Stromal cell of bone marrow (primary cell): ENCODE results near the gene VIT.
"Not testable (repeated sequence)": the region's sequence is repeated elsewhere in the genome, so short reads cannot be mapped to it uniquely, and the experiment has no call there.

Source experiments
- DNase-seq: peaks from one replicate; pipeline ENCODE4 v3.0.0-alpha.2; 2012; ENCODE audit warnings: low read depth

The VIT gene

DNA sequence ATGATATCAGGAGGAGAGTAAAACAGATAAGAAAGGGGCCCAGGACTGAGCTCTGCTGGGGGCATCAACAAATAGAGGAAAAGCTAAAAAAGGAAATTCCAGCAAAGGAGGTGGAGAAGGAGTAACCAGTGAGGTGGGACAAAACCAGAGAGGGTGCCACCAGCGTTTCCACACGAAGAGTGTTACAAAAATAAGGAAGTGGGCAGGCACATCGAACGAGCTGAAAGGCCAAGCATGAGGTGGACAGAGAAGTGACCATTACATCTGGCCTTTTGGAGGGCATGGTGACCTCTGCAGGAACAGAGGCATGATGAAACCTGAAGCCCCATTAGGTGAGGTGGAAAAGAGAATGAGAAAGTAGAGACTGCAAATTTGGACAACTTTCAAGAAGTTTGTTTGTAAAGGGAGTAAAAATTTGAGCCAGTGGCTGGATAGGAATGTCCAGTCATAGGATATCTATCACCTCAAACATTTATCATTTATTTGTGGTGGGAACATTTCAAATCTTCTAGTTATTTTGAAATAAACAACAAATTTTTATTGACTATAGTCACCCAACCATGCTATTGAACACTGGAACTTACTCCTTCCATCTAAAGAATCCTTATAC, 18.4 kb upstream of the VIT start:
- no peak for DNase-seq

DNA sequence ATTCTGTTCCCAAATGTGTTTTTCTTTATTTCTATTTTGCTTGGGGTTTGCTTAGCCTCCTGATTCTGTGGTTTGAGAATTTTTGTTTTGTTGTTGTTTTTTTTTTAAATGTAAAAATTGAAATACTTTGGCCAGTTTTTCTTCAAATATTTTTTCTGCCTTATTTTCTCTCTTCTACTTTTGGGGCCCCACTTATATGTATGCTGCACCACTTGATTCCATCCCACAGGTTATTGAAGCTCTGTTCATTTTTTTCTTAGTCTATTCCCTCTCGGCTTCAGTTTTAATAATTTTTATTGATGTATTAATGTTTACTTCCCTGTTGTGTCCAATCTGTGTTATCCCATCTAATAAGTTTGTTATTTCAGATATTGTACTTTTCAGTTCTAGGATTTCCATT, 17.7 kb upstream of the VIT start:
- DNase-seq: no peak

DNA sequence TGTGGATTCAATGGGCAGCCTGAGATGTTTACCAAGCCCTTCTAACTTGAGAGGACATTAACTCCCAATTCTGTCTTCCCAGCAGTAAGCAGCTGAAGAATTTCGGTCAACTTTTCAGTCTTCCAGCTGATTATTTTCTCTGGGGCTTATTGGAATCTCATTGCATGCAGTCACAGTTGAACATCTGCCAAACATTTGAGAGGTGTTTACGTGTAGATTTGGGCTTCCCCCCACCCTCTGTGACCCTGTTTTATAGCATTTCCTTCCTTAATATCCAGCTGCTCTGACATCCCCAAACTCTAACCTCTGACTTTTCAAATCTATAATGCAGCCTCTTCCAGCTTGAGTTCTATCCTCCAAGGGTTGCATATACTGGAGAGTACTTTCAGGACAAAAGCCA, 16.5 kb upstream of the VIT start:
- no peak for DNase-seq

DNA sequence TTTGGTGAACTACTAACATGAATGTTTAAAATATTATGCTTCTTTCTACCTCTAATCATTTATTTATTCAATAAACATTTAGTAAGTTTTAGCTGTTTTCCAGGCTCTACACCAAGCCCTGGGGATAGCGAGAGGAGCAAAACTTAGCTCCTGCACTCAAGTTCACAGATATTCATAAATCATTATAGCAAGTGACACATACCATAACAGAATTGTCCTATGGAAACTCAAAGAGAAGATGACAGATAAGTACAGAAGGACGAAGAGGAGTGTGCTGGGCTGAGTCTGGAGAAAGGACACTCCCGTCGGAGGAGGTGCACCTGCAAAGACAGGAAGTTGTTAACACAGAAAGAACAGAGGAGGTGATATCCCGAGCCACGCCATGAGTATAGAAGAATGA, 13.9 kb upstream of the VIT start:
- DNase-seq: no peak

DNA sequence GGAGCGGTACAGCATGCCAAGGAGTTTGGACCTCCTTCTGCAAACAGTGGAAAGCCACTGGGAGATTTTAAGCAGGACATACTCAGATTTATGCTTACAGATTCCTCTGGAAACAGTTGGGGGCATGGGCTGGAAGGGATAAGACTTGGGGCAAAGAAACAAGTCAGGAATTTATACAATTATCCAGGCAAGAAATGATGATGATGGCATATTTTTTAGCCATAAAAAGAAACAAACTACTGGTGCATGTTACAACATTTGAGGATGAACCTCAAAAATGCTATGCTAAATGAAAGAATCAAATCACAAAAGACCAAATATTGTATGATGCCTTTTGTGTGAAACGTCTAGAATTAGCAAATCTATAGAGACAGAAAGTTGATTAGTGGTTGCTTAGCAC, 13.5 kb upstream of the VIT start:
- no peak for DNase-seq

DNA sequence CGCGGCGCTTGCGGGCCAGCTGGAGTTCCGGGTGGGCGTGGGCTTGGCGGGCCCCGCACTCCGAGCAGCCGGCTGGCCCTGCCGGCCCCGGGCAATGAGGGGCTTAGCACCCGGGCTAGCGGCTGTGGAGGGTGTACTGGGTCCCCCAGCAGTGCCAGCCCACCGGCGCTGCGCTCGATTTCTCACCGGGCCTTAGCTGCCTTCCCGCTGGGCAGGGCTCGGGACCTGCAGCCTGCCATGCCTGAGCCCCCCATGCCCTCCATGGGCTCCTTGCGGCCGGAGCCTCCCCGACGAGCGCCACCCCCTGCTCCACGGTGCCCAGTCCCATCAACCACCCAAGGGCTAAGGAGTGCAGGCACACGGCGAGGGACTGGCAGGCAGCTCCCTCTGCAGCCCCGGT, 8.2 kb upstream of the VIT start:
- DNase-seq: not testable (repeated sequence)

DNA sequence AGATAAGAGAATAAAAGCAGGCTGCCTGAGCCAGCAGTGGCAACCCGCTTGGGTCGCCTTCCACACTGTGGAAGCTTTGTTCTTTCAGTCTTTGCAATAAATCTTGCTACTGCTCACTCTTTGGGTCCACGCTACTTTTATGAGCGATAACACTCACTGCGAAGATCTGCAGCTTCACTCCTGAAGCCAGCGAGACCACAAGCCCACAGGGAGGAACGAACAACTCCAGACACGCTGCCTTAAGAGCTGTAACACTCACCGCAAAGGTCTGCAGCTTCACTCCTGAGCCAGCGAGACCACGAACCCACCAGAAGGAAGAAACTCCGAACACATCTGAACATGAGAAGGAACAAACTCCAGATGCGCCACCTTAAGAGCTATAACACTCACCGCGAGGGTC, 7.5 kb upstream of the VIT start:
- not testable (repeated sequence) for DNase-seq

DNA sequence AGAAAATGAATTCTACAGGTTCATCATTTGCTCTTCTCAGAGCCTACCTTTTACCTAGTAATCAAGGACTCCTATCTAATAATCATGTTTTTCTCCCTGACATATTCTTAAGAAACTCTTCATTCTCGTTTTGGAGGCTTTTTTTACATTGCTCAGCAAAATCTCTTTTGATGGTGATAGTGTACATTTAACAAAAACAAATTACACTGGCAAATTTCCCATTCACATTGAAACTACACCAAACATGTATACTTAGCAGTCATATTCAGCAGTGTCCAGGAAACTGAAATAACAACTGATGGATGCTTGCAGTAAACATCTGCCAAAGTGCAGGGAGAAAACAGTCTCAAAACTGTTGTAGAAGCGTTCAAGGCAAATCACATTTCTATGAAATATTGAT, 4.4 kb upstream of the VIT start:
- DNase-seq: no peak

DNA sequence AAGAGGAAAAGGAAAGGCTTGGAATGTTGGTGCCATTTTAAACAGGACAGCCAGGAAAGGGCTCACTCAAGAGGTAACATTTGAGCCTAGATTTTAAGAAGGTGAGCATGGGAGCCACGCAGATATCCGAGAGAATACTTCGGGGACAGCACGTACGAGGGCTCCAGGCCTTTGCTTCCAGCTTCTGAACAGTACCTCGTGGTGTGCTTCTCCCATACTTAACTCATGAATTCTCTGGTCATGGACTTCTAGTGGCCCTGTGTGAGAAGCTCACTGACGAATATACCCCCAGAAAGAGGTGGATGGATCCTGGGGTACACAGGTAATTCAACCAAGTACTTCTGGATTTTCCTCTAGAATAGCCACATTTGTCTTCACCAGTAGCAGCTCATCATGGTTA, 2.7 kb upstream of the VIT start:
- no peak for DNase-seq

DNA sequence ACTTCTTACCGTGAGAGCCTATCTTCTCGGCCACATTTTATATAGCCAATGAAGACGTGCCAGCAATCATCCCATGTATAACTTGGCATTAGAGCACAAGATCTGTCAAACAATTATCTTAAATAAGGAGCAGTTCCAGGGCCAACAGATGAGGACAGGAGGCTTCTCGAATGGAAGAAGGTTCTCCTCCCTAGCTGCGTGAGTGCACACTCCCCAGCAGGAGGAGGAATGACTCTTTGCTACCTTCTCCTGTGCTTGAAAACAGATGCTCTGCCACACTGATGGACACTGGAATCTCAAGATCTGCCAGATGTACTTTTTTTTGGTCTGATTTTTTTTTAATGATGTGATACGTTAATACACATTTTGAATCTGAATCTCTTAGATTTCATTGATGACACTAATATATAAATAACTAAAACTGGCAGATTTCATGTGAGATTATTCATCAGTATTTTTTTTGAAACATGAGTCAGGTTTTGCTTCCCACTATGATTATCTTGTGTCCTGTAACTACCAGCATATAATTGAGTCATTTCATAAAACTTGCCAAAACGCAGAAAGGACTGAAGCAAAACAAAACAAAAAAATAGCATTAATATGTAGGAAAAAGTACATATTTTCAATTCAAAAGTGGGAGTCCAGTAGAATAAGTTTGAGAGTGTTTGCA, 626 bp upstream of the VIT start:
- peak; percentile 69 for DNase-seq

DNA sequence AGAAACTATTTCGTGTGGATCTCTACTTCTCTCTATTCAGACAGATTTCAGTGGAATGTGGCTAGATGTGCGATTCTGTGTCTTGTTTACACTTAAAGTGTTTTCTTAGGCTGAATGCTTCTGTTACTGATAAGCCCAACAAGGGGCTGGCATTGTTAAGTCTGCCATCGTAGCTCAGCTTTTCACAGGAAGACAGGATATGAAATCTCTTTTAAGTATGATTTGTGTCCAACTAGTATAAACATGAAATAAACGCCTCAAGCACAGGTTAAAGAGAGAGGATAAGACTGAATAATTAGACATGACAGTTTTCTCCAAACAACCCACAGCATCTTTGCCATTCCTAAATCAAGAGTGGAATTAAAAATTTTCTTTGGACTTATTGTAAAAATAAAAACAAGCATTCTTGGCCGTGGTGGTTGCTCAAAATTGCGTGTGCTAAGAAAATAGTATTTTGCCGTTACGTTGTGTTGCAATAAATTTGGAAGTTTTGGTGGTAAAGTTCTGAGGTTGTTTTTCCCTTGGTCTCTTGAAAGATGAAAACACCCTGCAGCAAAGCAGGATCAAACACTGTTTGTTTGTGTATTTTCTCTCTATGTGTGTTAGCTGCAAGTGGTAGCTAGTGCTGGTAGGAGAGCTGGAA, 1.0 kb downstream of the VIT start:
- DNase-seq: no peak

DNA sequence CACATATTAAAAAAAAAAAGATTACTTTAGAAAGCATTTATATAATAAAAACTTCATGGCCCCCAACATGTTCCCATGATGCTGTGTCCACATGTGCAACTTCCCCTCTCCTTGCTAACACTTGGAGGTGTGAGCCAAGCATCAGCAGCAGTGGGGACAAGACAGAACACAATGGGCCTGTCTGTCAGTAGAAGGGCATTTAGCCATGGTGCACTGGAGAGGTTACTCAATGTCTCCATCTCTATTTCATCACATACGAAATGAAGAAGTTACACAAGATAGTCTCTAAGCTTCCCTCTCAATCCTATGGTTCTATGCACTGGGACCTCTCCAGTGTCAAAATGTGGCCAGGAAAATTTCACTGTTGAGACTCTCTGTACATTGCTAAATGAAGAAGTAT, 2.5 kb downstream of the VIT start:
- DNase-seq: no peak

DNA sequence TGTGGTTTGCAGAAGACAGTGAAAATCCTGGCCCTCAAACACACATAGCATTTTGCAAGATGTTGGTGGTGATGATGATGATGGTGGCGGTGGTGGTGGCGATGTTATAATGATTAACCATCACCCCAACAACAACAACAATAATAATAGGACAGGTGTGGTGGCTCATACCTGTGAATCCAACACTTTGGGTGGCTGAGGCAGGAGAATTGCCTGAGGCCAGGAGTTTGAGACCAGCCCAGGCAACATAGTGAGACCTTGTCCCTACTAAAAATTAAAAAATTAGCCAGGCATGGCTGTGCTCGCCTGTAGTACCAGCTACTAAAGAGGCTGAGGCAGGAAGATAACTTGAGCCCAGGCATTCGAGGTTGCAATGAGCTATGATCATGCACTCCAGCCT, 3.8 kb downstream of the VIT start:
- DNase-seq: no peak

DNA sequence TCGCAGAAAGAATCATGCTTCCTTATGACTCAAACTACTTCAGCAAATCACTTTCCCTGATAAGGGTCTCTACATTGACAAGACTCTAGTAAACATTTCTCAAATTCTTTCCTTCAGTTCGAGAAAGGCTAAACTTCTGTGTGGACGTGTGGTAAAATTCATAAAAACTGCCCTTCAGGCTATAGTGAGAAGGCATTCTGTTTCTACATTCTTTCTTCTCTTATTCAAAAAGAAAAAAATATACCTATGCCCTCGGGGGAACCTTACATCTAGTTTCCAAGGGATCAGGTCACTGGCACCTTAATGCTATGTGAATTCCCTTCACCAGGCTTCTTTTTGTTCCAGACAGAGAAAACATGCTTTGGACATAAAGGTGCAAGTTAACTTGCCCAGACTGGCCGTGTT, 4.9 kb downstream of the VIT start:
- DNase-seq: no peak

DNA sequence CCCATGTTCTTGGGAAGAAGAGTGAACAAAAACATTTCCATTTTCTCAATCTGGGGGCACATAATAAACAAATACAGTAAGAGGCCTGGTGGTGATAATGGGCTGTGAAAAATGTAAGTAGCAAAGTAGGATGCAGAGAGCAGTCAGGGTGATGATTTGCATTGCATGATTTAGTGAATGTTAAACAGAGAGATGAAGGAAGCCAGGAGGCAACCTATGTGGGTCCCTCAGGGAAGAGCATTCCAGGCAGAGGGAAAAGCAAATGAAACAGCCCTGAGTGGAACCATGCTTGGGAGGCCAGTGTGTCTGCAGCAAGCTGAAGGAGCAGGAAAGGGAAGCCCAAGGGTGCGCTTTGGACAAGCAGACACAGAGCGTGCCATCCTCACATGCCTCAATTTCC, 5.4 kb downstream of the VIT start:
- DNase-seq: no peak

DNA sequence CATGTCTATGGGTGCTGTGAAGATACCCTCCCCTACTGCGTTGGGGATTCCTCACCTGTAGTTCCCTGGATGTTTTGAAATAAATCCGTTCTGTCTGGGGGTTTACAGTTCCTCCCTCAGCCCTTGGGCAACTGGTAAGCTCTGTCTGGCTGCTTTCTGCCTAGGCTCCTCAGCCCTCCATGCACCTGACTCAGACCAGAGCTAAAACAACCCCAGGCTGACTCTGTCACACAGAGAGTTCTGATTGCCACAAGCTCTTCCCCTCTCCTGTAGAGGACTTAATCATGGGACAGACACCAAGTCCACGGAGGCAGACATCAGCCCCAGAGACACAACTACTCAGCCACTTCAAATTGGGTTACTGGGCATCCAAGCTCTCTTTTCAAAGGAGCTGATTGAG, 6.3 kb downstream of the VIT start:
- DNase-seq: no peak

DNA sequence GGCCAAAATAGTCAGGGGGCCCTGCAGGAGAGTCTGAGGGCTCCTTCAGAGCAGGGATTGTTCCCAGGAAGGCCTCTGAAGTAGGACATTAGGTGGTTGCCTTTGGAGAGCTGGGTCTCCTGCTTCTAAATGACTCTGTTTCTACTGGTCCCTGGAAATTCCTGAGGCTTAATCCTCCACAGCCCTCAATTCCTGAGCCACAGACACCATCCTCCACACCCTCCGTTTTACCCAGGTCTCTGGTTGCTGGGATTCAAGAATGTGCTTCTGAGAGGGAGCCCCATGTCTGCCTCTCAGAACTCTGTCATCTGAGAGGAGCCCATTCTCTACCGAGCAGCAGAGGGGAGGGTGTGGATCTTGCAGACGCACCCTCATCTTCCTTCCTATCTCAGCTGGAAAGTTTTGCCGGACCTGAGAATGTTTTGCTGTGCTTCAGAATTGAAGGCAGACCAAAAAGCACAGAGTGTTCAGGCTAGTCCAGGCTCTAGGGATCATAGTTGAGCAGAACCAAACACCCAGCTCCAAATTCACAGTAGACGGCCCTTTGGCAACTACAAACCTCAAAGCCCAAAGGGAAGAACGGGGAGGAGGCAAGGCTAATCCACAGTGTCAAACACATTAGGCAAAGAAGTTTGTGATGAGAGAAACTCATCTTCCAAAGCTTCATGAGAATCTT, 8.1 kb downstream of the VIT start:
- no peak for DNase-seq

DNA sequence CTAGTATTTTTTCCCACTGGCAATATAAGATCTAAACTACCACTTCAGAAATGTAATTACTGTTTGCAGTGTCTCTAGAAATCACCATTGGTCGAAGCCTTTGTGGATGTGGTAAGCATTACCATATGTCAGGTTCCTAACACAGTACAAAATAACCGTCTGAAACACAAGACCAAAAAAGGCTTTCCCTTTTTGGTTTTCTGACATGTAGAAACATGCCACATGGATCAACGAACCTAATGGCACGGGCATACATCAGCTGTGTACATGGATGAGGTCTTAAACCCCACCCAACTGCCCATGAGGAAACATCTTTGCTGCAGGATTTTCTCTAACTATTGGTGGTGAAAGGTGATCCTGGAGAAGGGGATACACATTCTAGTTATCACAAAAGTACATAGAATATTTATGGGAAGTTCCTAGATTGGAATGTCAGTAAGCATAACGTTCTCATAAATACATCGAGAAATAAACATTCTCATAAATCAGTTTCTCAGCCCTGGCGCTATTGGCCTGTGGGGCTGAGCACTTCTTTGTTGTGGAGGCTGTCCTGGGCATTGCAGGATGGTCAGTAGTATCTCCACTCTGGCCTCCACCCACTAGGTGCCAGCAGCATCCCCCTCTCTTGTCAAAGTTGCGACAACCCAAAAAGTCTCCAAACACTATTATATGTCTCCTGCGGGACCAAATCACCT, 9.0 kb downstream of the VIT start:
- DNase-seq: no peak

DNA sequence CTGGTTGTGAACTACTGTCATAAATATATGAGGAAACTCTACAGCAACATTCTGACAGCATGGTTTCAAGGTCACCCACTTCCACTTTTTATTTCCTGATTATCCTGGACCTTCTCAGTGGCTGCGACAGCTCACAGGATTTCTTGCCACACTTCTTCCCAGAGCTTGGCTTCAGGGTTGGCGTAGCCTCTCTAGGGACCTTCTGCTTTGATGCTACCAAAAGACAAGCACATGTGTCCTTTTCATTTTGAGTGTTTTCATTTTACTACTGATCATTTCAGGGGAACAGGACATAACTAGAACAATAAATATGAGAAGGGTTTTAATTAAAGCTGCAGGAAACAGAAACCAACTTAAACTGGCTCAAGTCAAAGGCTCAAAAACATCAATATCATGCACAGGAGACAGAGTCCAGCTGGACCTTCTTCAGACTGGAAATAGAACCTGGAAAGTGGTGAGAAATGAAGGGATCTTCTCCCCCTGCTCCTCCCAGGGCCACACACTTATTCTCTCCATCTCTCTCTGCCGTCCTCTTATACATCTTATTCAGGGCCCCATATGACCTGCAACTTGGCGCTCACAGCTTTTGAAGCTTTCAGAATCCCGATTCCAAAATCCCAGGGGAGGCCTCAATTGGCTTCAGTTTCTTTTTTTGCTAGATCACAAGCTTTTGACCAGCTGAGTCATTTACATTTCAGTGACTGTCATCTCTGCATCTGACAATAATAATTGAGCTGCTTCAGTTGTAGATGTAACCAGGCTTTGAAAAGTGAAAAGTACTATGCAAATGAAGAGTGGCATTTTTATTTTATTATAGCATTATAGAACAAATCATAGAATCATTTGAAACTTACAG, 9.7 kb downstream of the VIT start:
- DNase-seq: no peak

DNA sequence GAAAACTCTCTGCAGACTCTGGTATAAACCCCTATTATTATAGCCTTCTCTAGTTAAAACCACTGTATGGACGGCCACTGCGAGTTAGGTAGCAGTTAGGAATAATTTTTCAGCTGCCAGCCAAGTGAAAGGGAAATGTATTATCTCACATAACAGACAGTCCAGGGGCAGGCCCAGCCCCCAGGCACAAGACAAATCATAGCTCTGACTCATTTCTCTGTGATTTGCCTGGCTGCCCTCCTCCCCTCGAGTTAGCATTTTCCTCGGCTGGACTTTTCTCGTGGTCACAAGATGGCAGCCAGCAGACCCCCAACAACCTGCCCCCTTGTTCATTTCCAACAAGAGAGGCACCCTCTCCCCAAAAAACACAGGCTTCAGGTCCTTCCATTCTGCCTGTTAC, 10.5 kb downstream of the VIT start:
- DNase-seq: peak; percentile 53

DNA sequence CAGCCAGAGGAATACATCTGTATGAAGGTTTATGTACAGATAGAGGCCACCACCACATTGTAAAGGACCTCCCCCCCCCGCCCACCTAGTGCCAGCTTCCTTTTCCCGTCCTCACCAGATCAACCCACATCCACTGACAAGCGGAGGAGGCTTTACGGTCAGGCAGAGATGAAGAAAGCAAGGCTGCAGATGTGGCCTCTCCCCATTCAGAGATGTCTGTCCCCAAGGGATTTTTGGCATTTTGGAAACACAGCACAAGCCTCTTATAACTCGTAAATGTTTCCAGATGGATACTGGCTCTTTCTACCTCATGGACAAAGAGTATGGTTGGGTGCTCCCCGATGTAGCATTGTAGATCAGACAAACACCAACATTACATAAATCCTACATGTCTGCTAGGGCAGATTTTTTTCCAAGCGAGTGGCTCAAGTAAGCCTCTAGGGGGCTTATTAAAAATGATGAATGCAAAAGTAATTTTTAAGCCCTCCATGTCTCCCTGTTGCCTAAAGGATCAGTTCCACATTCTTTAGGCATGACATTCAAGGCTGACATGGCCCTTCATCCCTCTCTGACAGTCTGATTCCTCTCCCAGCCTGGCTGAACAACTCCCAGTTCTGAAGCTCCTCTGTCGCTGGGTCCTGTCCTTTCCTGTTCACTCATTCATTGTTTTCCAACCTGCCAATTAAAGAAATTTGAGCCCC, 11.7 kb downstream of the VIT start:
- peak; percentile 75 for DNase-seq
